ENCODE data around the gene AKR1B15. TPM values are rescaled to one million over a fixed set of nuclear protein-coding genes. Genes with fewer than 3 reads are reported as not detected.
"Not testable (repeated sequence)": the region's sequence is repeated elsewhere in the genome, so short reads cannot be mapped to it uniquely, and the experiment has no call there.

AKR1B15 gene
- total RNA-seq, 4 donors from 2014 or later, result not detected

DNA sequence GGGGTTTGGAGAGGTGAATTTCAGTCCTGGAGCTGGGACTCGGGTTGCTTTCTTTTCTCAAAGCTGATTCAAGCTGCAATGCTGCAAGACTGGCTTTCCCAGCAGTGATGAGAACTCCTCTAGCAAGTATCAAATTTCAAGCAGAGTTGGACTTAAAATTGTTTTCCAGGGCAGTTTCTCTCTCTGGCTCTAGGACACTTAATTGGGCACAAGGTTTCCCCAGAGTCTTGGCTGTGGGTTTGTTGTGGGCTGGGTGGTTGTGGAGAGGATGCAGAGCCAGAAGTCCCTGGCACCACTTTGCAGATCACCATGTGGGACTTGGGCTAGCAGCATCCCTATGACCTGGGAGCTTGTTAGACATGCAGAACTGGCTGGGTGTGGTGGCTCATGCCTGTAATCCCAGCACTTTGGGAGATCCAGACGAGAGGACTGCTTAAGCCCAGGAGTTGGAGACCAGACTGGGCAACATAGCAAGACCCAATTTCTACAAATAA is 16.8 kb downstream of the AKR1B15 start:
- TF ChIP-seq POLR2A (IDR thresholded peaks at IDR 0.05), result no peak
- no peak for TF ChIP-seq CTCF (IDR thresholded peaks at IDR 0.05)
- H3K4me1 ChIP-seq, result no peaks in the 10 kb centered on the region
- H3K27ac ChIP-seq, result no peak overlapping the region
- DNase-seq, result no peak
- H3K4me3 ChIP-seq, result no peak overlapping the region
- intact Hi-C loops (cut with DNase I; ENCODE audit: low total_unique reads), result no loop called here
- H3K9me3 ChIP-seq, result no peaks in the 10 kb centered on the region
- no peaks in the 10 kb centered on the region for H3K27me3 ChIP-seq
- no peaks in the 10 kb centered on the region for H3K36me3 ChIP-seq

DNA sequence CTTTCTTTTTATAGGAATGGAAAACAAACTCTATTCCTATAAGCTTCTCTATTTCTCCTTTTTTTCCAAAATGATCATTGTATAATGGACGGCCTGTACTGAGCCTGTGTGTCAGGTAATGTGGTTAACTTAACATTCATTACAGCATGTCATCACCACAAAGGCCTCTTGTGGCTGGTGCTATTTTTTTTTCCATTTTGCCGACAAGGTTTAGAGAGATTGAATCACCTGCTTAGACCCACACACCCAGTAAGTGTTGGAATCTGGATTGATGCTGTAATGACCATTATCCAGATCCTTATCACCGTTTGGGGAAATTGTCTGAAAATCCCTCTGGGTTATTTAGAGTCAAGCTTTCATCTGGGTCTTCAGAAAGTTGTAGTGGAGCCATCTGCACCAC is 18.5 kb downstream of the AKR1B15 start:
- intact Hi-C loops (cut with DNase I; ENCODE audit: low total_unique reads), result no loop called here
- Histone ChIP-seq H3K4me3 (no peak overlapping the region), H3K36me3 (no peaks in the 10 kb centered on the region), H3K27me3 (no peaks in the 10 kb centered on the region), H3K9me3 (no peaks in the 10 kb centered on the region), H3K4me1 (no peaks in the 10 kb centered on the region), H3K27ac (no peak overlapping the region)
- DNase-seq, result no peak
- no peak for TF ChIP-seq CTCF (IDR thresholded peaks at IDR 0.05)
- no peak for TF ChIP-seq POLR2A (IDR thresholded peaks at IDR 0.05)

DNA sequence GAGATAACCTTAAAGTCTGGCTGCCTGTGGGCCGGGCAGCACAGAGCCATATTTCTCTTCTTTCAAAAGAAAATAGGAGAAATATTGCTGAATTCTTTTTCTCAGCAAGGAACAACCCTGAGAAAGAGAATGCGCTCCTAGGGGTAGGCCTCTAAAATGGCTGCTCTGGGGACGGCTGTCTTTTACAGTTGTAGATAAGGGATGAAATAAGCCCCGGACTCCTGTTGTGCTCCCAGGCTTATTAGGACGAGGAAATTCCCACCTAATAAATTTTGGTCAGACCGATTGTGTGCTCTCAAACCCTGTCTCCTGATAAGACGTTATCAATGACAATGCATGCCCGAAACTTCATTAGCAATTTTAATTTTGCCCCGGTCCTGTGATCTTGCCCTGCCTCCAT is 21.1 kb downstream of the AKR1B15 start:
- H3K27me3 ChIP-seq; H3K4me1 ChIP-seq; H3K36me3 ChIP-seq; H3K9me3 ChIP-seq; H3K4me3 ChIP-seq; H3K27ac ChIP-seq; intact Hi-C loops (cut with DNase I; ENCODE audit: low total_unique reads); DNase-seq: not testable (repeated sequence)

GRCh38 chr7:134571101-134571500 is 22.2 kb downstream of the AKR1B15 start:
- TF ChIP-seq POLR2A (IDR thresholded peaks at IDR 0.05), result no peak
- no peak for TF ChIP-seq CTCF (IDR thresholded peaks at IDR 0.05)
- H3K4me1 ChIP-seq, result no peaks in the 10 kb centered on the region
- H3K27me3 ChIP-seq, result no peaks in the 10 kb centered on the region
- no peak overlapping the region for H3K4me3 ChIP-seq
- H3K9me3 ChIP-seq, result no peaks in the 10 kb centered on the region
- no peak for DNase-seq
- no peak overlapping the region for H3K27ac ChIP-seq
- intact Hi-C loops (cut with DNase I; ENCODE audit: low total_unique reads), result no loop called here
- H3K36me3 ChIP-seq, result no peaks in the 10 kb centered on the region

DNA sequence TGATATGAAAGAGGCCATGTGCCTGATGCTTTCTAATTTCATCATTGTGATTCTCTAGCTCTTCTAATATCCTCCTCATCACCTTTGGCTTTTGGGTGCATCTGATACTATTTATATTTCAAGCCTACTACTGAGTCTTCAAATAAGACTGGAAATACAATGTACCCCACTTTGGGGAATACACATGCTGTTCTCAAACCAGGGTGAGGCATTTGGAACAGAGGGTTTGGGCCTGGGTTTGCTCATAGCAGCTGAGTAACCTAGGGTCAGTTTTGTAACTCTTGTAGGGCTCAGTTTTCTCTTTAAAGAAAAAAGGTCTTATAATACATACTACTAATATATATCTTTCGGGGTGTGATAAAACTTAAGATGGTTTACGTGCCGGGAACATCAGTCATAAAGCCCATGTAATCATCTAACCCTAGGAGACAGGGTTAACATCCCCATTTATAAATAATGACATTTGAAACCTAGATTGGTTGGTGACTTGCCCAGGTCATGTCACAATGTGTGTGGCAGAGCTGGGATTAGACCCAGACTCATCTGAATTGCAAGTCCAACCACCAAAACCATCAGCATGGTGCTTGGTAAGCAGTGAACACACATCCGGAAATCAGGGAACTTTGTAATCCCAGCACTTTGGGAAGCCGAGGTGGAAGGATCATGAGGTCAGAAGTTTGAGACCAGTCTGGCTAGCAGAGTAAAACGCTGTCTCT is 23.0 kb downstream of the AKR1B15 start:
- intact Hi-C loops (cut with DNase I; ENCODE audit: low total_unique reads), result no loop called here
- Histone ChIP-seq H3K27ac (no peak overlapping the region), H3K36me3 (no peaks in the 10 kb centered on the region), H3K27me3 (no peaks in the 10 kb centered on the region), H3K4me3 (no peak overlapping the region), H3K9me3 (no peaks in the 10 kb centered on the region), H3K4me1 (no peaks in the 10 kb centered on the region)
- TF ChIP-seq CTCF (IDR thresholded peaks at IDR 0.05), result no peak
- no peak for TF ChIP-seq POLR2A (IDR thresholded peaks at IDR 0.05)
- no peak for DNase-seq

Measured in uterus (tissue), 4 donors.